ENCODE measurements around the gene ALDOB. TPM values are rescaled to one million over a fixed set of nuclear protein-coding genes. Genes with fewer than 3 reads are reported as not detected.

Gene ALDOB
- polyA plus RNA-seq (ENCODE audit: insufficient read length in 3 of 3) = 1,000 to 10,000 TPM in 1 of 3 donors, 100 to 1,000 TPM in 2; 735 to 1,012 (median 923) TPM

DNA sequence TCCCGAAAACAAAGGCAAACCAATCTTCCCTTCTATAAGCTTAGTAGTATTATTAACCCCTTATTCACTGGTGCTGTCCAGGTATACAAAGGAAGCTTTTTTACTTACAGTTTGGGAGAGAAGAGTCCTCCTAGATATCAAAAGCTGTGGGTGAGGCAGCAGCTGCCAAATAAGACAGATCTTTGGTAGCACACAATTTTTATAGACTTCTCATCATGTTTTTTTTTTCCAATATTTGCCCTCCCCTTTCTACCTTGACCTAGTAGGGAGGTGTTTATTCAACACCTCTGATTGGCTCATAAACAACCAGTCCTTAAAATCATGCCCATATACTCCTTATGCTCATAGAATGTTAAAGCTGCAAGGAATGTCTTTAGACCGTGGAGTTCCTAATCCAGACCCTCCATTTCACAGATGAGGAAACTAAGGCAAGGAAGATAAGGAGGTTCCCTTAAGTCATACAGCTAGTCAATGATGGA lies at the start of gene ALDOB:
Gene ALDOB (minus strand): TSS at position 174 of the 479 bp plus-strand sequence. CDS start 4,887 bp downstream, outside the sequence.
- no peak for DNase-seq (ENCODE audit: low read depth in 3 of 3, low spot score in 2 of 3)

DNA sequence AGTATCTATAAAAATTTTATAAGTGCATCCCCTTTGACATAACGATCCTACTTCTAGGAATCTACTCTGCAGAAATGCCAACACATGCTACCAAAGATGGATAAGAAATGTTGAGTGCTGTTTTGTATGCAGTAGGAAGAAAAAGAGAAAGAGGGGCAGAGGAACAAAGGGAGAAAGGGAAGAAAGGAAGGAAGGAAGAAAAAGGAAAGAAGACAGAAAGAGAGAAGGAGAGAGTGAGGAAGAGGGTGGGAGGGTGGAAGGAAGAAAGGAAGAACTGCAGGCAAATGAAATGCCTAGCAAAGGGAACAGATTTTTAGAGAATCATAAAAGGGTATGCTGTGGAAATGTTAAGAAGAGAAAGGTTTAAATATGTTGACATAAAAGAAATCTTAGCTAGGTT lies 48.5 kb upstream of the ALDOB start:
- no peak for DNase-seq (ENCODE audit: low read depth in 3 of 3, low spot score in 2 of 3)

DNA sequence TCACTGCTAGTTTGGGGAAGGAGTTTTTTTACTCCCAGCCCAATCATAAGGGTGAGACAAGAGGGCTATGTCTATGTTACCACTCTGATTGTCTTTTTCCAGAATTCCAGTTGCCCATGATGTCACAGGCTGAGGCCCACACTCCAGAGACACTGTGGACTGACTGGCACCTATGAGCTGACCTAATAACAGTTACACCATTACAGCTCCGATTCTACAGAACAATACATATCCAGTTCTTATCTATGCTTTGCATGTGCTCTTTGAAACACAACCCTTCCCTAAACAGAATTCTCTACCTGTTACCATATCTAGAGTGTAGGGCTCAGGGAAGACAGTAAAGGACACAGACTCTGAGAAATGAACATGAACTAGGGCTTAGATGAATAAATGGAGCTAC lies 45.7 kb upstream of the ALDOB start:
- DNase-seq (ENCODE audit: low read depth in 3 of 3, low spot score in 2 of 3) = no peak

DNA sequence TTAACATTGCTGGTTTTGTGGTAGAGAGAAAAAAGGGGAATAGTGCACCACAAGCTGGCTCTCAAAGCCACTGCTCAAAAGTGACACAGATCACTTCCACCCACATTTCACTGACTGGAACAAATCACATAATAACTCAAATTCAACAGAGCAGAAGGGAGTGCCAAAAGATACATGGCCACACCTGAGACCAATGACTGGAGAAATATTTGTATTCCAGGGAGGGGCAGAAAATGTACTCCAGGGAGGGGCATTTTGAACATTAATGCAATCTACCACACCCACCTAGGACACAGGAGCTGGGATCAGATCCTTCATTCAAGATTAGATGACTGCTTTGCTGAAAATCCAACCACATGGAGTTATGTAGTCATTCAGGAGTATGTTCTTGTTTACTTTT lies 44.8 kb upstream of the ALDOB start:
- DNase-seq (ENCODE audit: low read depth in 3 of 3, low spot score in 2 of 3) = no peak

DNA sequence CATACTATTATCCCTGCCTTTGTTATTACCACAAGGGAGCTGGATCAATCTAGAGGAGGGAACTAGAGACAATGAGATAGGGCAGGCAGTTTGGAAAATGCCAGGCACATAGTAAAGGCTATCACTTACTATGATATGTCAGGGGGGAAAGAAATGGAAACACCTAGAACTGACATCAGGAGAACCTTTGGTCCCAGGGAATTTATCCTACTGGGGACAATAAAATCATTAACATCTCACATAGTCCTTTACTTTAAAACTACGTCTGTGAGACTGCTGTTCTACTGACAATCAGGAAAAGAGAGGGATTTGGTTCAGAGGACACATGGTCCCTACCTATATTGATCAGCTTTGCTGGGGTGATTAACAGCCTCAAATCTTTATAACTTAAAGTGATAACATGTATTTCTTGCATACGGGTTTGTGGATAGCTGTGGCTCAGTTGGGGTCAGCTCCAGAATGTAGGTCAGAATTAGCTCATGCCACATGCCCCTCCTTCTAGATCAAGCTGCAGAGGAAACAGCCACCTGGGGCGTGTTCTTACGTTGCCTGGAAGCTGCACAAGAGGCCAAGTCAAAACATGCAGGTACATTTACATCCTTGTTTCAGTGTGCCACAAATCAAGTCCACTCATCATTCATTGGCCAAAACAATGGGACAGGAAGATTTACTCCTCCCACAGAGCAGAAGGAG lies 43.9 kb upstream of the ALDOB start:
- no peak for DNase-seq (ENCODE audit: low read depth in 3 of 3, low spot score in 2 of 3)

DNA sequence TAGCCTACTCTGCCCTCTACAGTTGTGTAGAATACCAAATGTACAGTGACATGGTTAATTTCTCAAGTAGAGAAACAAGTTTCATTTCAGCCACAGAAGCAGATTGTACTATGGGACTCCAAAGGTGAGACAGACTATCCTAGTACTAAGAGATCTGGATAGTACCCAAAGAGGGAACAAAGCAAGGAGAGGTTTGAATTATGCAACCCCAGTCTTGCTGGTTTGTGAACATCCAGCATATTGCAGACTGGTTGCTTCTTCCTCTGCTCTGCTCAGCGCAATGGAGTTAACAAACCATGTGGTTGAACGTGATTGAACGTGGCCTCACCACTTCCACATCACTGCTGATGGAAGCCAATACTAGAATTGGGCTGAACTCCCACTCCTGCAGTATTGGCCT lies 43.3 kb upstream of the ALDOB start:
- no peak for DNase-seq (ENCODE audit: low read depth in 3 of 3, low spot score in 2 of 3)

DNA sequence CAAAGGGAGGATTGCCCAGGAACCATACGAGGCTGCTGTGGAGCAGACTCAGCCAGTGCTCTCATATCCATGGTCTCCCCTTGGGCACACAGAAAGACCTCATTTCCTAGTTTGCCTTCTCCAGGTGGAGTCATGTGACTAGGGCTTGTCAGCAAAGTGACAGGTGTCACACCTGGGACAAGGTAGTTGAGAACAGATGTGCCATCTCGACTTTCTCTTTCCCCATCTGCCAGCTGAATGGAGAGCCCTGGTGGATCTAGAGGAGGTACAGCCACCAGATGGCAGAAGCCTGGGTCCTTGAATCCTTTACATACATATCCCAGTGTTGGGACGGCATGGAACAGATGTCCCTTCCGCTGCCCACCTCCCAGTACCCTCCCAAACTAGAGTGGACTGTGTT lies 42.9 kb upstream of the ALDOB start:
- no peak for DNase-seq (ENCODE audit: low read depth in 3 of 3, low spot score in 2 of 3)

DNA sequence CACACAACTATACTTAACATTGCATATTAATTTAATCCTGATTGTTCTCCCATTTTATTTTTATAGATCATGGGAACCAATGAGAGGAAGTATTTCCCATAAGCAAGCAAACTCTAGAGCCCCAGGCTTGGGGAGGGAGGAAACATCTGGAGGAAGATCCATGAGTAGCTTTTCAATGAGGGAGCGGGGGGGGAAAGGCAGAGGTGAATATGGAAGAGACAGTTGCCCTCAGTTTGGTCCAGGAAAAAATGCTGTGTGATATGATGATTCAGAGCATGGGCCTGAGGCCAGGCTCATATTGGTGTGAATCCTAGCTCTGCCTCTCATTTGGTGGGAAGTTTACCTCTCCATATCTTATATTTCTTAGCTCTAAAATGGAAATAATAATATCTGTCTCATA lies 42.2 kb upstream of the ALDOB start:
- no peak for DNase-seq (ENCODE audit: low read depth in 3 of 3, low spot score in 2 of 3)

DNA sequence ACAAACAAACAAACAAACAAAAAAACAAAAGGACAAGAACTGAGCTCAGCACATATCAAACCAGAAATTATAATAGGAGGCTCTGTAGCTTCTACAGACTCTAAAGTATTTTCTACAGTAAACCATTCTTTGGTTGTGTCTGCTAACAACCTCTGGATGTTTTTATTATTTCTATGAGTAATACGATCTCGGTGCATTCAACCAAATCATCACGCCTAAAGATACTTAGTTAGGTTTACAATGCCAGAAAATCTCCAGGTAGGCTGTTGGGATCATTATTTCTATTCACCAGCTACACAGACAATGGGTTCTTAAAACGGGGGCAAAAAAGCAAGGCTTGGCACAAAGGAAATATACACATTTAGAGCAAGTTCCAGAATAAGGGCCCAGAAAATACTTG lies 41.6 kb upstream of the ALDOB start:
- DNase-seq (ENCODE audit: low read depth in 3 of 3, low spot score in 2 of 3) = no peak

DNA sequence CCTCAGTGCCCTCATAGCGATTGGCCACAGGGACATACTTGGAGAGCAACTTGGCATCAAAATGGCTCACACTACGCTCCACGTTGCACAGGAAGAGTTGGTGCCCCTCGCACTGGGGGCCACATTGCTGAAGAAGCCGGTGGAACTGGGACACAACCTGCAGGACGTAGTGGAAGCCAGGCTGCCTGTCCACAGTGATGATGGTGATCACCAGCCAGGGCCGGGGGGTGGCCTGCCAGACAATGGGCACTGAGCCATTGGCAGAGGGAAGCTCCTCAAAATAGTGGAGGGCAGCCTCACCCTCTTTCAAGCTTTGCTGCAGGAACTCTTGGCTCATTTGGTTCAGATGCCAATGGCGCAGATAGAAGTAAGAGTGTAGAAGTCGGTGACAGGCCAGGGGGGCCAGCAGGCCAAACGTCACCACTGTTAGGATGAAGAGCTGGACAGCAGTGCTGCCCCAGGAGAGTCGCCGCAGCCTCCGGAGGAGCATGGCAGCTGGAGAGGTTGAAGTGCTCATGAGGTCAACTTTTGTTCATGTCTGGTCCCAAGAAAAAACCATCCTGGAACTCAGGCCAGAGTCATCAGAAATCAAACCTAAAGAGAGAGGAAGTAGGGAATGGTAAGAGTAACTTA lies 41.1 kb upstream of the ALDOB start:
- DNase-seq (ENCODE audit: low read depth in 3 of 3, low spot score in 2 of 3) = no peak

DNA sequence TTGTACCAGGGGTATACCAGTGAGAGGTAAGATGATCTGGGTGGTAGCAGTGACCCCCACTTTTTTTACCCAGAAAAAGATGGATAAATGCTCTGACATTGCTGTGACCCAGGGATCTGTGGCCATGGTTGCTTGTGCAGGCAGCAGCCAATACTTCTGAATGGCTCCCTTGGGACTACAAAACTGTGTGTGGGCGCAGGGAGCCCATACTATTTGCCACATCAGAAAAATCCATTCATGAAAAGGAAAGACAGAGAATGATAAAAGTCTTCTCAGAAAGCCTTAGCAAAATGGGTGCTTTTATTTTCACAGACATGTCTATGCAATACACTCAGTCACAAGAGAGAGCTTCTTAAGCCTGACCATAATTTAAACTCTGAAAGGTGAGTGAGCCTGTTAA lies 37.3 kb upstream of the ALDOB start:
- no peak for DNase-seq (ENCODE audit: low read depth in 3 of 3, low spot score in 2 of 3)

DNA sequence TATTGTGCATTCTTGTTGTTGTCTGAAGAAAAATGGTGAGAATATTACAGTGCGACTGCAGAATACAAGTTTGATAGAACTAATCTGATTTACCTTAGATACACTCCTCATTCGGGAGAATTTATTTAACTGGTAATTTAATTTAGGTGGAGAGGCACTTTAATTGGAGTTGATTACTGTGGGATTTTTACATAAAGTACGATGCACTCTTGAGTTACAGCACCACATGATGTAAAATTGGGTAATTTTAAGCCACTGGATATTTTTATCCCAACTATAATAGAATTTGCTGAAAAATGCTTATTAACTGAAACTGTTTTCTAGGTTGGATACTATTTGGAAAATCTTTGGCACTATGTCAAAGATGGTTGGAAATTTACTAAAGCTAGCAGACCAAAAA lies 35.4 kb upstream of the ALDOB start:
- no peak for DNase-seq (ENCODE audit: low read depth in 3 of 3, low spot score in 2 of 3)

DNA sequence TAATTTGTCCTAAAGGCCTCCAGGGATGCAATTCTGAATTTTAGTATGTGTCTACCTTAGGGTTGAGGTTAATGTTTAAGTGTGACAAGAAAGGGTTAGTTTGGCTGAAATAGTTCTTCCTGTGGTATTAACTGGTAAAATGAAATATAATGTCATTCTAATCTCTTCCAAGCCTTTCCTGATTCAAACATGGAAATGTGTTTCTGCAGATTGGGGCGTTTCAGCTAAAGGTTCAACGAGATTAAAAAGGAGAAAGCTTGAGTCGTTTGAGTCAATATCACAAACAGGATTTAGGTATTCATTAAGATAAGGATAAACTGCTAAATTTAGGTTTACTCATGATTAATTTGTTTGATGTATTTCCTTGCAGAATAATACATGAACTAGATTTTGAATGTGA lies 34.4 kb upstream of the ALDOB start:
- no peak for DNase-seq (ENCODE audit: low read depth in 3 of 3, low spot score in 2 of 3)

DNA sequence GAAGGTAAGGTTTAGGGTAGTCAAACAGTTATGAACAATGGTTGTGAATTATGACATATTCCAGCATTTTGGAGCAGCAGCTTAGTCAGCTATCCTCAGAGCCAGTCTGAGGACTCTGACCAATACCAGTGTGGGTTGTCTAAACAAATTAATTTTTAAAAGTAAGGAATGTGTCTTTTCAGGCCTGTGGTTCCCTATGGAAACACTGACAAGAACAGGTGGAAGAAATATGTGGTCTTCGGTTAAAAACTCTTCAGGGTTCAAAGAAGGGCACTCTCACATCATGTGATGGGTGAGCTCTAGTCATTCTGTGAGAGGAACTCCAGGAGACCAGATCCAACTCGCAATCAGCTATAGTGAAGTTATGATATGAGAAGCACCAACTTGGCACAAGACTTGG lies 33.5 kb upstream of the ALDOB start:
- no peak for DNase-seq (ENCODE audit: low read depth in 3 of 3, low spot score in 2 of 3)

DNA sequence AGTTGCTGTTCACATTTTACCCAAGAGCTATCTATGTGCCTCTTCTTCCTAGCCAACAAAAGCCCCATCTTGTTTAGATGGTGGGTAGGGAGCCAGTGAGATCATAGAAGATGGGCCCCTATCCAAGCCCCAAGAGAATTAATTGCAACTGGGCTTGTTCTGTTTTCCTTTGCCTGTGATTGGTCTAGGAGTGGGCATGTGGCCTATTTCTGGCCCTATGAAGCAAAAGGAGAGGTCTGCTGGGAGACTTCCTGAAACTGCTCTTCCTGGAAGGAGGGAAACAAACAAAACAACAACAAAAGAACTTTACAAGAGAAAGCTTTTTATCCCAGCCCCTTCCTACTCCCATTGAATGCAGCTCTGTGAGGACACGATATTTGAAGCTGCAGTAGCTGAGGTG lies 32.5 kb upstream of the ALDOB start:
- no peak for DNase-seq (ENCODE audit: low read depth in 3 of 3, low spot score in 2 of 3)

DNA sequence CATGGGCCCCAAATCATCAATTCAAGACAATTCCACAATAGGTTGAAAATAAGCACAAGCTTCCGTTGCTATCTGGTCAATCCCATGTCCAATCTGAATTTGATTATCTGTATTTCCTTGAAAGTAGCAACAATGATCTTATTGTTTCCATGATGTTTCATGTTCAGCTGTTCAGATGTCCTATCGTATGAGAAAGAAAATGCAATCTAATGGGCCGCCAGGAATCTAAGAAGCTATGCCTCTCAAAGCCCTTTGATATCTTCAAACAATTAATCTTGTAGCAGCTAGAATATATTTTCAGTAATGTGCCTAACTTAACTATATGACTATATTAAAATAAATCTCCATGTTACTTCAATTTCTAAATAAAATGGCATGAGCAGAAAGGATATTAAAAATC lies 32.1 kb upstream of the ALDOB start:
- DNase-seq (ENCODE audit: low read depth in 3 of 3, low spot score in 2 of 3) = no peak

DNA sequence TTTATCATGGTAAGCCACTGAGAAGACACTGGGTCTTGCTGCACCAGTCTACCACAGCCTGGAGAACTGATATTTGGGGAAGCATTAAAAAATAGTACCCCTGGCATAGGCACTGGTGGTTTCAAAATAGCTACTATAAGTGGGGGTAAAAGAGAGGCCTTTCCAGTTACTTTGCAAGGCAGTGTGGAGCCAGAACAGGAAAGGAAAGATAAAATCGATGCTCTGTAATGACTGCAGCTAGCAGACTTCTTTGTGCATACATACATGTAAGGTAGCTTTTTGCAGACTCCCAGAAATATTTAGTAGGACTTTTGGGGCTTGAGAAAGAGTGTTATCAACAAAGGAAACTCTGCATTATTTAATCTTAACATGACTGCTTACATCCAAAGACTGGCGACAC lies 31.3 kb upstream of the ALDOB start:
- DNase-seq (ENCODE audit: low read depth in 3 of 3, low spot score in 2 of 3) = no peak

DNA sequence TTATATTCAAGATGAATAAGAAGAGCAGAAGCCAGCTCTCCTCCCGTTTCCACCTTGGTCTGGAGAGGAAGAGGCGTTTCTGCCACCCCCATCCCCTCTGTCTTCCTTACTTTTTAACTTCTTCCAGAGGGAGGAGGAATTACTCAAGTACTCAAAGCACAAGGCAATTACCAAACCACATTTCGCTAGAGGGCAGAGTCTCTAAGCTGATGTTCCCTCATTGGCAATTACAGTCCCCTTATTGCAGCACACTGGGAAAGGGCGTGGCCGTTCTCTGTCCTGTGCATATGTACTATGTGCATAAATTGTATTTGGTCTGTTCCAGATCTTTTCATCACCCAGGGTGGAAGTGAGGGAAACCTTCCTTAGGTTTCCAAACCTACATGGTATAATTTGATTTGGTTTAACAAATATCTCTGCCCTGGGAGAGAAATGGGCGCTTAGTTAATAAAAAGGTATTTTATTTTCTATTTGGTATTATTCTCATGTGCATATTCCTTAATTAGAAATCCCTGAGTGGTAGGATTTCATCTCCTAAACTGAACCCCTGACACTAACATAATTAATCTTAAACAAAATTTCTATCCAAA lies 29.8 kb upstream of the ALDOB start:
- DNase-seq (ENCODE audit: low read depth in 3 of 3, low spot score in 2 of 3) = no peak

DNA sequence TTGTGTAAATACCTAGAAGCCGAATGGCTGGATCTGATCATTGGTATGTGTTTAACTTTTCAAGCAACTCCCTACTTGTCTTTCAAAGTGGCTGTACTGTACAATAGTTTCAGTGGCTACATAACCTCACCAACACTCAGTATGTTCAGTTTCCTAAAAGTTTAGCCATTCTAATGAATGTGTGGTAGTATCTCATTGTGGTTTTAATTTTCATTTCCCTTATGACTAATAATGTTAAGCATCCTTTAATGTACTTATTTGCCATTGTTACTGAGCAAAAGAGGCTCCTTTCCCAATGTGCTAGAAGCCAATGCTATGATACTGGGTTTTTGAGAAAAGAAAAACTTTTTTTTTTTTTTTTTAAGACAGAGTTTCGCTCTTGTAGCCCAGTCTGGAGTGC lies 27.8 kb upstream of the ALDOB start:
- no peak for DNase-seq (ENCODE audit: low read depth in 3 of 3, low spot score in 2 of 3)

DNA sequence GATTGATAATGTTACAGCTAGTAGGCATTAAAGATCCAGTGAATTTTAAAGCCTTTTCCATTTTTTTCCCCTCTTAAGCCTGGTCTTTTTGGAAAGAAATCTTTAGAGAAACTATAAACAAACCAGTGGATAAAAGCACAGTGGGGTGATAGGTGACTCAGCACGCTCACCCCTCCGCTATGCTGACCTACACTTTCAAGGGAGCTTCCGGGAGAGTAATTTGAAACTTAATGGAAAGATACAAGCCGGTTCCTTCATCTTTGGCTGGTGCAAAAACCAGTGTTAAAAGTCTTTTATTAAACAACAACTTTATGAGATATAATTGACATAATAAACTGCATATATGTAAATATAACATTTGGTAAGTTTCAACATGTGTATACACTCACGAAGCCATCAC lies 27.0 kb upstream of the ALDOB start:
- no peak for DNase-seq (ENCODE audit: low read depth in 3 of 3, low spot score in 2 of 3)

DNA sequence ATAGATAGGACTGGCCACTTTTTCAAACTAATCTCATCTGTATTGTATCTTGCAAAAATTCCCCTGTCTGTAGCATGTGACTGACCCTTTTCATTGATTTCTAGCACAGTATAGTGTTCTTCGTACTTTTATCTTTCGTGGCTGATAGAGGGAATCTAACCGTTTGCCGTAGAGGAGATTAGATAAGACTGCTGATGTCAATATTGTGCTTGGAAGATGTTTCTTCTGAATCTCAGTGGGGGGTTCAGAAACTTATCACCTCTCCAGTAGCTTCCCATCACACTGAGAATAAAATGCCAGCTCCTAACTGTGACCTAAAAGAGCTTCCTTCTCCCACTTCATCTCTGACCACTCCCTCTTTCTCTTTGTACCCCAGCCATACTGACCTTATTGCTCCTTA lies 25.4 kb upstream of the ALDOB start:
- no peak for DNase-seq (ENCODE audit: low read depth in 3 of 3, low spot score in 2 of 3)

DNA sequence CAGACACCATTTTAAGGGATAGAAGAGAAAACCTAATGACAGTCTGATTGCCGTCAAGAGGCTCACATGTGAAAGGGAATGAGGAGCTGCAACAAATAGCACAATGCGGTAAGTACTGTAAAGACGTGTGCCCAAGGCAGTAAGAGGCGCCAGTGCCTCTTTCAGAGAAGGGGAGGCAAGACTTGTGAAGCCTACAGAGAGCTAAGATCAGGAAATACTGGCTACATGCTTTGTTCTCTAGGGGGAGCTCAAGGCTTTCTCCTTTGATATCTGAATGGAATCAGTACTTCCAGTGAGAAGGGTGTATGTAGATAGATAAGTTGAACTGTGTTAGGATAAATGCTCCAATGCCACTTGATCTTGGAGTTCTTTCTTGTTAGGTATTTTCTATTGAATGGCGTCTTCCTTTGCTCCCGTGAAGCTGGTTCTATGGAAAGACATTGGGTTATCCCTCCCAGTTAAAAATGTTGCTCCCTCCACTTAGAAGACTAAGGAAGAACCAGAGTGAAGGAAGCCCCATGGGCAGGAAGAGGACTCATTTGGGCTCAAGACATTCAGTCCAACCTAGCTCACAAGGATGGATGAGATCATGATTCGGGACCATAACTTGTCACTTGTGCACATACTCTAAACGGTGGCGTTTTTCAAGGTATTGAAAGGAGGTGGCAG lies 23.5 kb upstream of the ALDOB start:
- peak in 2 of 3 donors; percentile 42 to 52 for DNase-seq (ENCODE audit: low read depth in 3 of 3, low spot score in 2 of 3)
